Measurements from ENCODE around the gene GLT1D1.

GLT1D1 gene

DNA sequence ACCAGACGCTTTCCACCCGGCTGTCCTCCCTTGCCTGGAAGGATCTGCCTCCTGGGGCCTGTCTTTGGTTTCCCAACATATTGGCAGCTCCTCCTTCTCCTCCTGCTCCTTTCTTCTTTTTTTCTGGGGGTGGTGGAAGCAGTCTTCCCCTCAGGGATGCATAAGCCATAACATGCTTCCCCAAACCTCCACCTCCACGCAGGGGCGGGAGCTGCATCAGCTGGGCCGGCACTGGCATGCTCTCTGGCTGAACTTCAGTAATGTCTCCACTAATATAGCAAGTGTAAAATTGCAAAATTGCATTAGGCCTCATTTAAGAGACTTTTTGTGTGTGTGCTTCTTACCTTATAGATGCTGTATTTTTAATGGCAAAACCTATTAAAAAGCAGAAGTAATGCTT, 58.6 kb downstream of the GLT1D1 start:
- no peak for DNase-seq (ENCODE audit: low read depth in 4 of 4, low spot score in 1 of 4)

DNA sequence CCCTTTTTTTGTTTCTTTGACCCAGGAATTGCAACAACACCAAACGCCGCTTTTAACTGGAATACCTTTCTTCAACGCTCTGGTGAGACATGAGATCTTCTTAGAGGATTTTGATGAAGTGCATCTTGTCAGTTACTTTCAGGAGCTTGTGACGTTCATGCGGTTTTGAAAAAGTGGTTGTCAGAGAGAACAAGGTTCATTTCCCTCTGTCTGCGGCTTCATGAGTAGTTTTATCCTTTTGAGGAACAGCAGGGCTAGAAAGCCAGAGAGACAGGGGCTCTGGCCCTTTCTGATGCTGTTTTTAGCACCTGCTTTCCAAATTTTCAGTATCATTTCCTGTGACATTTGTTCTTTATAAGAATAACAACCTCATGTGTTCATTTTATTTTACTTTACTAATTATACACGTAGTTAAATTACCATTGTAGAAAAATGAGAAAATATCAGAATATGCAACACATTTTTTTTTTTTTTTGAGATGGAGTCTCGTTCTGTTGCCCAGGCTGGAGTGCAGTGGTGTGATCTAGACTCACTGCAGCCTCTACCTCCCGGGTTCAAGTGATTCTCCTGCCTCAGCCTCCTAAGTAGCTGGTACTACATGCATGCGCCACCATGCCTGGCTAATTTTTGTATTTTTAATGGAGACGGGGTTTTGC, 61.8 kb downstream of the GLT1D1 start:
- peak in 3 of 4 experiments; percentile 2 to 13 (median 3) for DNase-seq (ENCODE audit: low read depth in 4 of 4, low spot score in 1 of 4)

DNA sequence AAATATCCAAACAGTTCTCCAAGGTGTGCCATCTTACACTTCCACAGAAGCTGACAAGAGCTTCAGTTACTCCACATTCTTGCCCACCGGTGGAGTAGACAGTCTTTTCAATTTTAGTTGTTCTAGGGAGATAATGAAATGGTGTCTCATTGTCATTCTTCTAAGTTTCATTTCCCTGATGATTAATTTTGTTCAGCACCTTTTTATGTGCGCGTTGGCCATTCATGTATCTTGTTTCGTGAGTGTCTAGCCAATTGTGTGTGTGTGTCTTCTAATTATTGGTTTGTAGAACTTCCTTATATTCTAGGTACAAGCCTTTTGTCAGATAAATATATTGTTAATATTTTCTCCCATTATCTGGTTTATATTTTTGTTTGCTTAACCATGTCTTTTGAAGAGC, 63.1 kb downstream of the GLT1D1 start:
- DNase-seq (ENCODE audit: low read depth in 4 of 4, low spot score in 1 of 4) = no peak

DNA sequence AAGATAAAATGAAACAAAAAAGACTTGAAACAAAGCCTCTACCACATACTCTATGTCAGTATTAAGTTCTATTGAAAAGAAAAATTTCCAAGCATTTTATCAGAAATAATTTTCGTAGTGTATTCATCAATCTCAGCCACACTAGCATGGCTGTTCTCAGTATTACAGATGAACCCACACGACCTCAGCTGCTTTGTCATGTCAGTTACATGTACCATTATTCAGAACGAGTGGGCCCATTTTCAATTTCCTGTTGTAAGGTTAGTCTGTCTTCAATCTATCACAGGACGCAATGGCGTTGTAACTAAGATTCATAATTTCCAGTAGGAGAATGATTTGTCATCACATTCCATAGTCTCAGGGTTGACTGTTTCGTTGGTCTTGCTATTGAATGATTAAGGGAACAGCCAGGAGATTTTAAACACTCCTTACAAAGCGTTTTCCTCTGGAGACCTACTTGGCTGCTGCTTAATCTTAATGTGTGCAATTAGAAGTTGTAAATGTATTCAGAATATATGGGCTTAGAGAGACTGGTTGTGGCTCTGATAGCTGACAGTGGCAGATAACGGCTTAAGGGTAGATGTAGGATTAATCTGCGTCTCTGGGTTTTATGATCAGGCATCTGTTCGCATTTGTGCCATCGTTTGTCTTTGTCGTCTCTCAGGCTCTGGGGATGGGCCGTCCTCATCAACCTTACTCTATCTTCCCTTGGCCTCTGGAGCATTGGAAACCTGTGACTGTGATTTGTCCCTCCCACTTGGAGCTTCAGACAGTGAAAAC, 65.4 kb downstream of the GLT1D1 start:
- no peak for DNase-seq (ENCODE audit: low read depth in 4 of 4, low spot score in 1 of 4)

DNA sequence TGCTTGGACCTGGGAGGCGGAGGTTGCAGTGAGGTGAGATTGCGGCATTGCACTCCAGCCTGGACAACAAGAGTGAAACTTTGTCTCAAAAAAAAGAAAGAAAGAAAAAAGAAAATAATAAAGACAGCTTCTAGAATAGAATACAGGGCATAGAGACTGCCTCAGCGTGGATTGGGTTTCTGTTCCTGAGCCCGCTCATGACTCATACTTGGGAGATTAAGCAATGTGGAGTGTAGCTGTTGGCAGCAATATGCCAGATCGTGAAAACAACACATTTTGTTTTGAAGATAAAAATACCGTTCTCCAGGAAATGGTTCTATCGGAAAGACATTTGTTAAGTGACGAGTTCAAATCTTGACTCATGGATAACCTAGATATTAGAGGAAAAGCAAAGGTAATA, 67.2 kb downstream of the GLT1D1 start:
- no peak for DNase-seq (ENCODE audit: low read depth in 4 of 4, low spot score in 1 of 4)

DNA sequence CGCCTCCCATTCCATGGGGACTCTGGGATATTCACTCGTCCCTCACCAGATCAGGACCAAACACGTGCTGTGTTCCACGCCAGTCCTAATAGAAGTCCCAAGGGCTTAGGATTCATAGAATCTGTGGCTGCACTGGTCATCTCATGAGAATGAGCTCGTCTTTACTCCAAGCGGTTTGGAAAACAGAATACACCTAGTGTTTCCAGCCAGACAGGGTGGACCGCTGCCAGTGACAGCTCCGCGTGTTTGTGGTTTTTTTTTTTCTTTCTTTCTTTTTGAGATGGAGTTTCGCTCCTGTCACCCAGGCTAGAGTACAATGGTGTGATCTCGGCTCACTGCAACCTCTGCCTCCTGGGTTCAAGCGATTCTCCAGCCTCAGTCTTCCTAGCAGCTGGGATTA, 75.1 kb downstream of the GLT1D1 start:
- DNase-seq (ENCODE audit: low read depth in 4 of 4, low spot score in 1 of 4) = no peak

DNA sequence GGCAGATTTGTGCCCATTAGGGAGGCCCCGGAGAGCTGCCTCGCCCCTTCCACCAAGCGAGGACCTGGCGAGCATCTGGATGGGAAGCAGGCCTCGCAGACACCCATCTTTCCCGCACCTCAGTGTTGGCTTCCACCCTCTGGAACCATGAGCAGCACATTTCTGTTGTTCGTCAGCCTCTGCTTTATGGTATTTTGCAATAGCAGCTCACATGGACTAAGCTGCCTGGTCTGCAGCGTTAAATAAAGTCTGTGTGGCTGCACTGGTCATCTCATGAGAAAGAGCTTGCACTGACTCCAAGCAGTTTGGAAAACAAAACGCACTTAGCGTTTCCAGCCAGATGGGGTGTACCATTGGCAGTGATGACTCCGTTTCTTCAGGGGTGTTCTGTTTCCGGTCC, 75.8 kb downstream of the GLT1D1 start:
- no peak for DNase-seq (ENCODE audit: low read depth in 4 of 4, low spot score in 1 of 4)

DNA sequence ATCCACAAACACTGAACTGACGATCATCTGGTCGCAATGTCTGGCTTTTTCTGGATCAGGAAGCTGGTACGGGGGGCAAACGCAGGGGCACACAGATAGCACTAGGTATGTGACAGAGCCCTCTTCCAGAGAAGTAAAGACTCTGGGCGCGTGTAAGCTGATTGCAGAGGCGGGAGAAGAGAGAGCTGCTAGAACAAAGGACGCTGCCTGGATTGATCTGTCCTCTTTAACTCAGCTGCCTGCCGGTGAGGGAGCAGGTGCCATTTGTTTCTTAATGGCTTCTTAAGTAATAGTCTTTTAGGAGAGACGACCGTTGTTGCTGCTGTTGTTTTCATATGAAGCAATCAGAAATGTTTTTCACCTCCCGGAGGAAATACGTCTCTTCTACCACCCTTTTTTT, 77.3 kb downstream of the GLT1D1 start:
- no peak for DNase-seq (ENCODE audit: low read depth in 4 of 4, low spot score in 1 of 4)

DNA sequence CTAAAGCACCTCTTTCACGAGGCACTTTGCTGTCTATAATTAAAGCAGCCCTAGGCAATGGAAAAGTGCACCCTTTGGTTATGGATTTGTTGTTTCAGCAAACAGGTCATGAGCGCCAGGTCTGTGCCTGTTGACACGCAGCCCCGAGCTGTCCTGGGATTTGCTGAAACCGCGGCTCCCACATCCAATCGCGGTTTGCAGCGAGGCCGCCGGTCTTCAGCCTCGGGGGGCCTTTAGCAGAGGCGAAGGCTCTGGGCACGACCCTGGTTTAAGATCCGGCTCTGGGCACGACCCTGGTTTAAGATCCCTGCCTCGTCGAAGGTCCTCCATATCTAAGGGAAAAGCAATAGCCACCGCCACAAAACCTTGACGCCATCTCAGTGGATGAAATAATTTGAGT, 79.2 kb downstream of the GLT1D1 start:
- no peak for DNase-seq (ENCODE audit: low read depth in 4 of 4, low spot score in 1 of 4)

DNA sequence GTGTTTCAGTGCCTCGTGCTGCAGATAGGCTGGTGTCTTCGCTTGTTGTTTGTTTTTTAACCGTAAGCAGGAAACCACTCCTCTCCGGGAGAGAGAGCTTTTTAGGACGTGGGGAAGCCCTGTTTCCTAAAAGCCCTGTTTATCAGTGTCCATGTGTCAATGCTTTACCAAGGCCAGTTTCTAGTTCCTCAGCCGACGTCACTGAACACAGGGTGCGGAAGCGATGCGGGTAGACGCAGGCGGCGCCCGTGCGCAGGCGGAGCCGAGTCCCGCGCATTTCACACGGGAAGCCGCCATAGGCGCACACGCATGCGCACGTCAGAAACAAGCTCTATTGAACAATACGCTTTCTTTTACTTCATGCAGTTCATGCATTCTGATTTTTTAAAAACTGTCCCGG, 79.8 kb downstream of the GLT1D1 start:
- no peak for DNase-seq (ENCODE audit: low read depth in 4 of 4, low spot score in 1 of 4)

DNA sequence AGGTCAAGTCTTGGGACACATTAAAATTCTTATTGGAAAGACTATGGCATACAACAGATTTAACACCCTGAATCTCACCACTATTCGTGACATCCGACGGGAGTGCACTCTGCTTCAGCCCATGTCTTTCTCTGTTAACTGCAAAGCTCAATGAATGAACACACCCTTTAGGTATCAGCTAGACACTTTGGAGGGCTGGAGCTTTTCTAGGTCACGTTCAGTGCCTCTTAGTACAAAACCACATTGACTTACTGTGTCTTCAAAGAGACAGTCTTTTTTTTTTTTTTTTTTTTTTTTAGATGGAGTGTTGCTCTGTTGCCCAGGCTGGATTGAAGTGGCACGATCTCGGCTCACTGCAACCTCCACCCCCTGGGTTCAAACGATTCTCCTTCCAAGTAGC, 80.6 kb downstream of the GLT1D1 start:
- no peak for DNase-seq (ENCODE audit: low read depth in 4 of 4, low spot score in 1 of 4)

DNA sequence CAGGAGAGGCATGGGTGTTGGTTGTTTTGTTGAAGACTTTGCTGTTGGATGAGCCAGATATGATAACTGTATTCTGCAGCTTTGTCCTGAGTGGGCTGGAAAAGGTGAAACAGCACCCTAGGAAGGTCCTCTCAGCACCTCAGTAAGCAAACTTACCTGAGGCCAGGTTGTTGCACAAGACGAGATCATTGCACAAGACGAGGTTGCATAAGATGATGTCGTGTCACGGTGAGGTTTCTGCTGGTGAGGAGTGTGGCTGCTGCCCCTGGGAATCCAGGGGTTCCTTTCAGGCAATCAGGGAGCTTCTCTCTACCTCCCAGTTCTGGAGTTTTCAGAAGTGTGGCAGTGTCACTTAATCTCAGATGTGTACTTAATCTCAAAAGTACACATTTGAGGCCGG, 85.6 kb downstream of the GLT1D1 start:
- DNase-seq (ENCODE audit: low read depth in 4 of 4, low spot score in 1 of 4) = no peak

DNA sequence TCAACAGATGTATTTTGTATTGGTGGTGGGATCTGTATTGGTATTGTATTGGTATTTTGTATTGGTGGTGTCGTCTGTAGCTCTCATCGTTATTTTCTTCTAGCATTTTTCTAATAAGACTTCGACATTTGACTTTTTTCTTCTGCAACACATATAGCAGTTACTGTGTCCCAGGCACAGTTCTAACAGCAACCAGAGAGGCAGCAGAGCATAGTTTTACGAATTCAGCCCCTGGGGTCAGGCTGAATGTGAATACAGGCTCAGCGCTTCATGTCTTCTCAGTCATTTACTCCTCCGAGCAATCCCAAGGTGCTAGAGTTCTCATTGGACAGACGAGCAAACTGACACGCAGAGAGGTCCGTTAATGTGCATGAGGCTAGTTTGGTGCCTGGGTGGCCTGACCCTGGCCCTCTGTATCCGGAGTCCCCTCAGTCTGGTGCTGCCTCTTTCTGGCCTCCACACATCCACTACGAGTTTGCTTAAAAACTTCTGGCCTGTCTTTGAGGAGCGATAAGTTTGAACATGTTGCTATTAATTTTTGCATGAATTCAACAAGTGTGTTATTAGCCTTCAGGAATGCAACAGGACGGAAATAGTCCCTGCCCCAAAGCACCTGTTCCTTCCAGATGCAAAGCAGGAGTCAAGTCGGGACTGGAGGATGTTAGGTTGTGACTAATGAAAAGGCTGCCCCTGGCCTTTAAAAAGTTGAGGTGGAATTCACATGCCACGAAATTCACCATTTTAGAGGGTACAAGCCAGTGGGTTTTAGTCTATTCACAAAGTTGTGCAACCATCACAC, 87.0 kb downstream of the GLT1D1 start:
- DNase-seq (ENCODE audit: low read depth in 4 of 4, low spot score in 1 of 4) = no peak

DNA sequence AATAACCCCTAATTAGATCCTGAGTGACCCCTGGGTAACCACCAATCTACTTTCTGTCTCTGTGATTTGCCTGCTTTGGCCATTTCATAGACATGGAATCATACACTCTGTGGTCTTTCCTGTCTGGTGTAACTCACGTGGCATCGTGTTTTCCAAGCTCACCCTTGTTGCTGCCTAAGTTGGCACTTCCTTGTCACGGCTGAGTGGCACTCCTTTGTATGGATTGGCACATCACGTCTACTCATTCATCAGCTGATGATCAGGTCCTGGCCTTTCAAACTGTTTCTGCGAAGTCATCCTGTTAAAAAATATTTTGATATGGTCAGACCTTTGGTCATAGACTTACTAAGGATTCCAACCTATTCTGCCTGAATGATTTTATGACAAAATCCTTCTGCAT, 87.7 kb downstream of the GLT1D1 start:
- no peak for DNase-seq (ENCODE audit: low read depth in 4 of 4, low spot score in 1 of 4)

DNA sequence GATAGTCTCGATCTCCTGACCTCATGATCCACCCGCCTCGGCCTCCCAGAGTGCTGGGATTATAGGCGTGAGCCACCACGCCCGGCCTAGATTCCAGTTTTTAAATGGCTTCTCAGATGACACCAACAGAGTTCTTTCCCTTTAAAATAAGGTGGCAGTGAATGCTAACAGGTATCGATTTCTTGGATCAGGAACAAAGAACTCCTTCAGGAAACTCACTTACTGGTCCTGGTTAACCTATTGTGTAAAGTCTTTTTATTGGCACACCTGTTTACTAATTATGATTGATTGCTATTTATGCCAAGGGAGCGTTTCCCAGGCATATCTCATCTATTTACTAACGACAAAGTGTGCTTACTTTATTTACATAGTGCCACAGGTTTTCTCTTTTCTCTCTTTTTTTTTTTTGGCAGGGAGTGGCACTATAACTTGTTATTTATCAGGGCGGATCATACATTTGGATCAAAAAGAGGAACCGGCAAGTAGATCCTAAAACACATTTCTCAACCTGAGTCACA, 89.7 kb downstream of the GLT1D1 start:
- no peak for DNase-seq (ENCODE audit: low read depth in 4 of 4, low spot score in 1 of 4)

DNA sequence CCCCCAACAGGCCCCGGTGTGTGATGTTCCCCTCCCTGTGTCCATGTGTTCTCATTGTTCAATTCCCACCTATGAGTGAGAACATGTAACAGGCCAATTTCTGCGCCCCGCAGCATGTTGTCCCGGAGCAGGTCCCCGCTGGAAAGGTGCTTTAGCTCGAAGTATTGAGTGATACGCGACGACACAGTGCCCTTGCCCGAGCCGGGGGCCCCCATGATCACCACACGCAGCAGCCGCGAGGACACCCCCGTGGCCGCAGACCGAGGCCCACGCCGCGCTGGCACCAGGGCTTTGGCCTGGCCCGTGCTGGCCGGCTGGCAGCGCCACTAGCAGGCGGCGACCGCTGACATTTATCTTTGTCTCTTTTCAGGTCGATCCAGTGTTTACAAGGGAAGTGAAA, 91.7 kb downstream of the GLT1D1 start:
- no peak for DNase-seq (ENCODE audit: low read depth in 4 of 4, low spot score in 1 of 4)

DNA sequence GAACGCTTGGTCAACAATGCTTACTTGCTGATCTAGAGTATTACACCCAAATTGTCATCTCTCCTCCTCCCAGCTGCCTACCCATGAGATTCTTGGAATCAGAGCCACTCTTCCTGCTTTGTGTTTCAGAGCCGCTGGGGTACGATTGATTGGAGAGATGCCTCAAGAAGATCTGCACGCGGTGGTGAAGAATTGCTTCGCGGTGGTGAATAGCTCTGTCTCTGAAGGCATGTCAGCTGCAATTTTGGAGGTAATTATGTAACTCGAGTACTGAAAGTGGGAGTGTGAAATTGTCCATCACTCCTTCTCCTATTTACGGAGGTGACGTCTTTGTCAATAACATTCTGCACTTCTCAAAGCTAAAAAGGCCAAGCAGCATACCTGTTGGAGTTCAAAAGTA, 93.9 kb downstream of the GLT1D1 start:
- DNase-seq (ENCODE audit: low read depth in 4 of 4, low spot score in 1 of 4) = no peak

DNA sequence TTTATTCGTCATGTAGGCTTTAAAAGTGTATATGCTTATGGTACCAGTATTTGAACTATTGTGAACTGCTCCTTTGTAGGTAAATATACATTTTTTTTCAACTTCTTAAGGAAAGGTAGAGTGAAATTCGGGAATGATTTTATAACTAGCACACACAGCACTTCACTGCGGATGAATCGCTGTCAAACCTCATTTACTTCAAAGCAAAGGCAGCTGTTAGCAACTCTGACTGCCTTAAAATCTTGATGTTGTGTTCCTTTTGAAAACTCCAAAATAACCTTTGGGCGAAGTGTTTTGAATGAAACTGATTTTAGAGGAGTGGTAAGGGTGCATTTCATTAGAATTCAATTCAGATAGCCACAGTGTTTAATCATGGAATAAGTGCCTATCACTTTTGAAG, 95.8 kb downstream of the GLT1D1 start:
- DNase-seq (ENCODE audit: low read depth in 4 of 4, low spot score in 1 of 4) = no peak

DNA sequence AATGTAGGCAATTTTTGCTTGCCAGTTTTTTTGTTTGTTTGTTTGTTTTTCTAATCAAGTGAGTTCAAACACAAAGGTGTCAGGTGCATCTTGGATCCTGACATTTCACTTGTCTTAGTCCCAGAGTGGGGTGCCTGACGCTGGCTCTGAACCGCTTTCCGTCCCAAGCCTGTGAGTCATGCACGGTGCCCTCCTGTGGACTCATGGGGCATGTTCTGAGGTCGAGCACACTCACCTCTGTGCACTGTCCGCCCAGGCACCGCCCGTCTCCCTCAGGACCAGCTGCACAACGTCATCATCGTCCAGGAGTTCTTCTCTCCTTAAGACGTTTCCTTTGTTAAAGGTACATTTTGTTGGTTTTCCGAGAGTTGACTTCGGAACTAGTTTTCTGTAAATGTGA, 98.2 kb downstream of the GLT1D1 start:
- no peak for DNase-seq (ENCODE audit: low read depth in 4 of 4, low spot score in 1 of 4)

DNA sequence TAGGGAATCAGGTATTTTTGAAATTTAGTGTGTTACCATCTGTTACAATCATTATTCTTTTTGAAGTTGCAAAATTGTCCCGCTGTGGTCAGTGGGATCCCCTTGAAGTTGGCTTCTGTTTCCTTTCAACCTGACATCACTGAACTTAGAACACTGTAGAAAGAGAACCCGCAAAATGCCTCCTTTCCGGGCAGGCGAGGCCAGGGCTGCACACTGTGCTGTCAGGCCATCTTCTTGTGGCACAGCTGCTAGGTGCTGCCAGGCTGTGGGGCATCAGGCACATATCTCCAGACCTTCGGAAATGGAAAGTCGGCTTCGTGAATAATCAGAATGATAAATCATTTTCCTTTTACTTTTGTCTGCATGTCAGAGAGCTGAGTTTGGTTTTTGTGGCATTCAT, 103.5 kb downstream of the GLT1D1 start:
- DNase-seq (ENCODE audit: low read depth in 4 of 4, low spot score in 1 of 4) = no peak

DNA sequence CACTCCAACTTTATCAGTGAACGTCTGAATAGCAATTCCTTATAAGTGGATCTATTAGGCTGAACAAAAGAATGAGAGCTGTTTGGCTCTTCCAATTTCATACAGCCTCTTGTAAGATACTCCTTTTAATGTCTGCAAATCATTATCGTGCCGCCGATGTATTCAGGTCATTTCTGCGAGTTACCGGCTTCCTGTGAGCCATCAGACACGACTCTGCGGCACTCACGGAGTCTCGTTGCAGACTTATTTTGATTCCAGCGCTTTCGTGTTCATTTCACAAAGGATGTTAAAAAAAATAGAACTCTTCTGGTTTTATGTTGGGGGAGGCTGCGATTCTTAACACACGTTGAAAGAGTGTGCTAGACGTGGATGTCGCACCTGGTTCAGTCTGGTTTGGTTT, 106.6 kb downstream of the GLT1D1 start:
- DNase-seq (ENCODE audit: low read depth in 4 of 4, low spot score in 1 of 4) = no peak

DNA sequence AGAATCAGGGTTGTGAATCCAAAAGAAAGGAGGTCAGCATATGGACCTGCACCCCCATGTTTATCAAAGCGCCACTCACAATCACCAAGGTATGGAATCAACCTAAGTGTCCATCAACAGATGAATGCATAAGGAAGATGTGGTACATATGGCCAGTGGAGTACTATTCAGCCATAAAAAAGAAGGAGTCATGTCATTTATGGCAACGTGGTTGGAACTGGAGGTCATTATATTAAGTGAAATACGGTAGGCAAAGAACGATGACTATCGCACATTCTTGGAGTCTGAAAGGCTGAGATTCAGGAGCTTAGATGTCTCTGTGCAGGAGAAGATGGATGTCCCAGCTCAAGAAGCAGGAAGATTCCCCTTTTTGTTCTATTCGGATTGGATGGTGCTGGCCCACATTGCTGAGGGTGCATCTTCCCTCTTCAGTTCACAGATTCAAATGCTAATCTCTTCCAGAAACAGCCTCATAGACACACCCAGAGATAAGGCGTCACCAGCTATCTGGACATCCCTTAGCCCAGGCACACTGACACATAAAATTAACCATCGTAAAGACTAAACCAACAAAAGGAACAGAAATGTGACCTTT, 108.1 kb downstream of the GLT1D1 start:
- no peak for DNase-seq (ENCODE audit: low read depth in 4 of 4, low spot score in 1 of 4)
